GM12878 (cell line): ENCODE measurements around the gene NACAD.

Source experiments
- CTCF ChIP-seq, 3 experiments: IDR thresholded peaks in 2 of 3; conservative IDR thresholded peaks in 1 of 3; 2 replicates each; pipeline ENCODE4 v1.5.1; 2011; ENCODE audit warnings: low read depth in 3 of 3, low read length in 3 of 3, mild to moderate bottlenecking in 3 of 3, control low read depth in 2 of 3, moderate library complexity in 2 of 3, inconsistent platforms in 1 of 3, mixed read lengths in 1 of 3; ENCODE audit not compliant: control insufficient read depth in 2 of 3, insufficient read depth in 1 of 3; ENCODE audit errors: extremely low read depth in 1 of 3
- SMC3 ChIP-seq: IDR thresholded peaks from 2 replicates; pipeline ENCODE4 v1.6.1; 2011; ENCODE audit warnings: low read length, improper control_type of control experiment, borderline replicate concordance

- TF ChIP-seq CTCF (IDR thresholded peaks at IDR 0.05 in 2 of 3, conservative IDR thresholded peaks at IDR 0.05 in 1 of 3; ENCODE audit: control insufficient read depth in 2 of 3, extremely low read depth in 1 of 3, insufficient read depth in 1 of 3, low read depth in 3 of 3, low read length in 3 of 3): no peak
- no peak for TF ChIP-seq SMC3
Observed at GRCh38 chr7:45055594-45056219, 33.1 kb downstream of the NACAD start.
